GM21360 (cell line): ENCODE results near the gene AZU1.
"Not testable (repeated sequence)": the region's sequence is repeated elsewhere in the genome, so short reads cannot be mapped to it uniquely, and the experiment has no call there.

Experiments
- ATAC-seq: cut with Tn5 transposase; IDR thresholded peaks from one replicate; pipeline ENCODE4 v1.9.1; 2021; ENCODE audit warnings: mild to moderate bottlenecking, moderate library complexity; ENCODE audit not compliant: unreplicated experiment

The AZU1 gene

DNA sequence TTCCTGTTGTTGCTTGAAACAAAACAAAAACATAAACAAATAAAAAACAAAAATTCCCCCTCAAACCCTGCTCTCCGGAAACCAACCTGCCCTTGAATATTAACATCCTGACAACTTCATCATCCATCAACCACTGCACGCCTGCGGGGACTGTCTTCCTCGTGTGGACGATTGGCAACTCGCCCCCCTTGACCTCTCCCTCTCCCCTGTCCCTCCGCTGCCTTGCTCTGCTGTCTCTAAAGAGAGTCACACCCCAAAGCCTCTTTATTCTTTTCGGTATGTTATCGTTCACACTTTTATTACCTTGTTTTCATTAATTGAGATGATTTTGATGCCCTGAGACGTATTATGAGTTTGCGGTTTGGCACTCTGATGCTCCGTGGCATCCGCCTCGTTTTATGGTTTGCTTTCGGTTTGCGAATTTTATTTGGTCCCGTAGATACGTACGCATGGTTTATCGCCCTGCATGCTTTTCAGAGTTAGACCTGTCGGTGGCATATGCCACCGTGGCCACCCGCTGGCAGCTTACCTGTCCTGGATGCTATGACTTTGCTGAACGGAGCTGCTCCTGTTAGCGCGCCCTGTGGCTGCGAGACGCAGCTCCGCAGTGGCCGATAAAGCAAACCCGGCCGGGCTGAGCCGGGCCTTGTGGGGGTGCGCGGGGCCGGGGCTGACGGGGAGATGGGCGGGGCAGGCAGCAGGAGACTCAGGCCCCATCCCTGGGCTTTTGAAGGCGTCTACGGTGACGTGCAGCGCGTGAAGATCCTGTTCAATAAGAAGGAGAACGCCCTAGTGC lies 19.8 kb upstream of the AZU1 start:
- no peak for ATAC-seq

DNA sequence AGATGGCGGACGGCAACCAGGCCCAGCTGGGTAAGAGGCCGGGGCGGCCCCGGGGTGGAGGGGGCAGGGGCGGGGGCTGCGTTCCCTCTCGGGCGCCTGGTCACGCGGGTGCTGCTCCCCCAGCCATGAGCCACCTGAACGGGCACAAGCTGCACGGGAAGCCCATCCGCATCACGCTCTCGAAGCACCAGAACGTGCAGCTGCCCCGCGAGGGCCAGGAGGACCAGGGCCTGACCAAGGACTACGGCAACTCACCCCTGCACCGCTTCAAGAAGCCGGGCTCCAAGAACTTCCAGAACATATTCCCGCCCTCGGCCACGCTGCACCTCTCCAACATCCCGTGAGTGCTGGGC lies 19.2 kb upstream of the AZU1 start:
- ATAC-seq = no peak

DNA sequence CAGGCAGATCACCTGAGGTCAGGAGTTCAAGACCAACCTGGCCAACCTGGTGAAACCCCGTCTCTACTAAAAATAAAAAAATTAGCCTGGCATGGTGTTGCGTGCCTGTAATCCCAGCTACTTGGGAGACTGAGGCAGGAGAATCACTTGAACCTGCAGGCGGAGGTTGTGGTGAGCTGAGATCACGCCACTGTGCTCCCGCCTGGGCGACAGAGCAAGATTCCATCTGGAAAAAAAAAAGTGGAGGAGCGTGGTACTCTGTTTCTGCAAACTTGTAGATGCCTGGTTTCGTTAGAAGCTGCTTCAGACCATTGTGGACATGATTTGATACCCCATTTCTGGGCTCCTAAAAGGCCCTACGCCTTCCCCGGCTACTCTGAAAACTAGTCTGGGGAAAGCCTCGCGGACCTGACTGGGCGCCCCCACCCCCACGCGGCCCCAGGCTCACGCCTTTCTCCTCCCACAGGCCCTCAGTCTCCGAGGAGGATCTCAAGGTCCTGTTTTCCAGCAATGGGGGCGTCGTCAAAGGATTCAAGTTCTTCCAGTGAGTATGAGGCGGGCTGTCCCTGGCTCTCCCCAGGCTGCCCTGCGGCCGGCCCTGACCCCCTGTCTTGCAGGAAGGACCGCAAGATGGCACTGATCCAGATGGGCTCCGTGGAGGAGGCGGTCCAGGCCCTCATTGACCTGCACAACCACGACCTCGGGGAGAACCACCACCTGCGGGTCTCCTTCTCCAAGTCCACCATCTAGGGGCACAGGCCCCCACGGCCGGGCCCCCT lies 17.4 kb upstream of the AZU1 start:
- no peak for ATAC-seq

- ATAC-seq = no peak
These were observed 16.7 kb upstream of the AZU1 start for GRCh38 chr19:810883-811489.

DNA sequence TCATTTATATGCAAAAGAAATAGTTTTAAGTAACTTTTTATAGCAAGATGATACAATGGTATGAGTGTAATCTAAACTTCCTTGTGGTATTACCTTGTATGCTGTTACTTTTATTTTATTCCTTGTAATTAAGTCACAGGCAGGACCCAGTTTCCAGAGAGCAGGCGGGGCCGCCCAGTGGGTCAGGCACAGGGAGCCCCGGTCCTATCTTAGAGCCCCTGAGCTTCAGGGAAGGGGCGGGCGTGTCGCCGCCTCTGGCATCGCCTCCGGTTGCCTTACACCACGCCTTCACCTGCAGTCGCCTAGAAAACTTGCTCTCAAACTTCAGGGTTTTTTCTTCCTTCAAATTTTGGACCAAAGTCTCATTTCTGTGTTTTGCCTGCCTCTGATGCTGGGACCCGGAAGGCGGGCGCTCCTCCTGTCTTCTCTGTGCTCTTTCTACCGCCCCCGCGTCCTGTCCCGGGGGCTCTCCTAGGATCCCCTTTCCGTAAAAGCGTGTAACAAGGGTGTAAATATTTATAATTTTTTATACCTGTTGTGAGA lies 16.1 kb upstream of the AZU1 start:
- no peak for ATAC-seq

DNA sequence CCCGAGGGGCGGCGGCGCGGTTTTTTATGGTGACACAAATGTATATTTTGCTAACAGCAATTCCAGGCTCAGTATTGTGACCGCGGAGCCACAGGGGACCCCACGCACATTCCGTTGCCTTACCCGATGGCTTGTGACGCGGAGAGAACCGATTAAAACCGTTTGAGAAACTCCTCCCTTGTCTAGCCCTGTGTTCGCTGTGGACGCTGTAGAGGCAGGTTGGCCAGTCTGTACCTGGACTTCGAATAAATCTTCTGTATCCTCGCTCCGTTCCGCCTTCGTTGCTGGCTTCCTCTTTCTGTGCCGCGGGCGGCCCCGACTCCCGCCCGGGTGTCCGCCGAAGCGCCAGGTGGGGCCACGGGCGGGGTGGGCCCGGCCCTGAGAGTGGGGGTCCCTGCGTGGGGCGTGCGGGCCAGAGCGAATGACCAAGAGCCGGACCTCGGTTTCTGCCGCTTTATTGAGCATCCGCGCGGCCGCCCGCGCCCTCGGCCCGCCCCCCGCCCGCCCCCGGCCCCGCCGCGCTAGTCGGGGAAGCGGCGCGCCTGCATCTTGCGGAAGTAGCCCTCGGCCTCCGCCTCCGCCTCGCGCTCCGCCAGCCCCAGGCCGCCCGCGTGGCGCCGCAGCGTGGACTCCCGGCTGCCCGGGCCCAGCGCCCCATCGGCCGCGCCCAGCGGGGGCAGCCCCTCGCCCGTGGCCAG lies 15.4 kb upstream of the AZU1 start:
- no peak for ATAC-seq

DNA sequence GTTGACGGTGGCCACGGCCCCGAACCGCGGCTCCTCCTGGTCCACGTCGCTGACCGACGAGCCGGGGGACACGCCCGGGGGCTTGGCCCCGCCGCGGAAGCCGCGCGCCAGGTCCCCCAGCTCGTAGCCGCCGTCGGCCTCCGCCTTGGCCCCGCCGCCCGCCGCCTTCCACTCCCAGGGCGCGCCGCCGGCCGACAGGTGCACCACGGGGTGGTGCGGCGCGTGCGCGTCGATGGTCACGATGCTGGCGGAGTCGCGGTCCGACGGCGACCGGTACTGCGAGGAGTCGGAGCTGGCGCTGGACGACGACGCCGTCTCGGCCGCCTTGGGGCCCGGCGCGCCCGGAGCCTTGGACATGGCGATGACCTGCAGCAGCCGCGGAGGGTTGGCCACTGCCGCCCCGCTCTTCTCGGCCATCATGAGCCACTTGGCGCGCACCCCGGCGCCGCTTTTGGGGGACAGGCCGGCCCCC lies 14.9 kb upstream of the AZU1 start:
- ATAC-seq = no peak

GRCh38 chr19:813219-814151 lies 14.2 kb upstream of the AZU1 start:
- no peak for ATAC-seq

GRCh38 chr19:814152-815078 lies 13.2 kb upstream of the AZU1 start:
- no peak for ATAC-seq

- no peak for ATAC-seq
These were observed 12.4 kb upstream of the AZU1 start for GRCh38 chr19:815079-815774.

GRCh38 chr19:815775-816499 lies 11.7 kb upstream of the AZU1 start:
- ATAC-seq = no peak

DNA sequence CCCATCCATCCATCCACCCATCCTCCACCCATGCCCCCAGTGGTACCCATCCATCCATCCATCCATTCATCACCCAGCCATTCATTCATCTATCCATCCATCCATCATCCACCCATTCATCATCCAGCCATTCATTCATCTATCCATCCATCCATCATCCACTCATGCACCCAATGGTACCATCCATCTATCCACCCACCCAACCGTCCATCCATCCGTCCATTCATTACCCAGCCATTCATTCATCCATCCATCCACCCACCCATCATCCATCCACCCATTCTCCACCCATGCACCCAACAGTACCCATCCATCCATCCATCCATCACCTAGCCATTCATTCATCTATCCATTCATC lies 11.2 kb upstream of the AZU1 start:
- no peak for ATAC-seq

DNA sequence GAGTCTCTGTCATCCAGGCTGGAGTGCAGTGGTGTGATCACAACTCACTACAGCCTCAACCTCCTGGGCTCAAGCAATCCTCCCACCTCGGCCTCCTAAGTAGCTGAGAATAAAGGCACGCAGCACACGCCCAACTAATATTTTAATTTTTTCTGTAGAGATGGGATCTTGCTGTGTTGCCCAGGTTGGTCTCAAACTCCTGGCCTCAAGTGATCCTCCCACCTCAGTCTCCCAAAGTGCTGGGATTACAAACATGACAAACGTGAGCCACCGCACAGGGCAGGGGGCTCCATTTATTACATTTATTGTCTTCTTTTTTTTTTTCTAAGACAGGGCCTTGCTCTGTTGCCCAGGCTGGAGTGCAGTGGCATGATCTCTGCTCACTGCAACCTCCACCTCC lies 7.4 kb upstream of the AZU1 start:
- ATAC-seq = not testable (repeated sequence)

- no peak for ATAC-seq
These were observed 6.3 kb upstream of the AZU1 start for GRCh38 chr19:821231-821824.

GRCh38 chr19:821825-822503 lies 5.7 kb upstream of the AZU1 start, which contains the start of gene PLPPR3:
Gene PLPPR3 (minus strand): TSS chr19:821955. CDS start chr19:821559, 396 bp downstream.
- ATAC-seq = no peak

GRCh38 chr19:823565-824121 lies 4.0 kb upstream of the AZU1 start:
- no peak for ATAC-seq
